Activated naive CD8-positive, alpha-beta T cell (primary cell): ENCODE measurements around the gene DICER1.

ENCODE experiments used
- H3K27ac Mint-ChIP-seq: one replicate; pipeline ENCODE4 v1.8.0; 2021; ENCODE audit warnings: mixed read lengths
- H3K27me3 Mint-ChIP-seq: one replicate; pipeline ENCODE4 v1.8.0; 2021; ENCODE audit warnings: mixed read lengths
- H3K36me3 Mint-ChIP-seq: one replicate; pipeline ENCODE4 v1.8.0; 2021; ENCODE audit warnings: mixed read lengths
- H3K4me1 Mint-ChIP-seq: one replicate; pipeline ENCODE4 v1.8.0; 2021; ENCODE audit warnings: low read depth, mixed read lengths
- H3K4me3 Mint-ChIP-seq: one replicate; pipeline ENCODE4 v1.8.0; 2021; ENCODE audit warnings: mild to moderate bottlenecking, mixed read lengths
- H3K9me3 Mint-ChIP-seq: one replicate; pipeline ENCODE4 v1.8.0; 2021; ENCODE audit warnings: low read depth, mixed read lengths

The DICER1 gene

GRCh38 chr14:95075789-95076188 lies 81.5 kb downstream of the DICER1 start:
- Mint-ChIP-seq H3K36me3 (no peaks in the 10 kb centered on the region), H3K9me3 (no peaks in the 10 kb centered on the region), H3K4me3 (no peak overlapping the region), H3K27ac (no peak overlapping the region), H3K27me3 (no peaks in the 10 kb centered on the region), H3K4me1 (no peaks in the 10 kb centered on the region)

GRCh38 chr14:95073947-95074346 lies 83.4 kb downstream of the DICER1 start:
- no peaks in the 10 kb centered on the region for H3K27me3 Mint-ChIP-seq
- no peaks in the 10 kb centered on the region for H3K4me1 Mint-ChIP-seq
- no peak overlapping the region for H3K4me3 Mint-ChIP-seq
- no peak overlapping the region for H3K27ac Mint-ChIP-seq
- no peaks in the 10 kb centered on the region for H3K9me3 Mint-ChIP-seq
- H3K36me3 Mint-ChIP-seq, result no peaks in the 10 kb centered on the region

- Mint-ChIP-seq H3K27me3 (peaks cover 3% of the 10 kb centered on the region), H3K4me1 (no peaks in the 10 kb centered on the region)
These were observed 84.9 kb downstream of the DICER1 start for GRCh38 chr14:95072310-95072905.

GRCh38 chr14:95071649-95072280 lies 85.6 kb downstream of the DICER1 start:
- H3K9me3 Mint-ChIP-seq, result no peaks in the 10 kb centered on the region
- H3K36me3 Mint-ChIP-seq, result no peaks in the 10 kb centered on the region
- peaks cover 3% of the 10 kb centered on the region for H3K27me3 Mint-ChIP-seq
- H3K4me1 Mint-ChIP-seq, result no peaks in the 10 kb centered on the region
- no peak overlapping the region for H3K27ac Mint-ChIP-seq
- H3K4me3 Mint-ChIP-seq, result no peak overlapping the region

More at GRCh38 chr14:95072310-95072905, 84.9 kb downstream of the DICER1 start:
- Mint-ChIP-seq H3K4me3 (no peak overlapping the region), H3K9me3 (no peaks in the 10 kb centered on the region), H3K27ac (no peak overlapping the region), H3K36me3 (no peaks in the 10 kb centered on the region)

GRCh38 chr14:95070748-95071435 lies 86.4 kb downstream of the DICER1 start:
- Mint-ChIP-seq H3K9me3 (no peaks in the 10 kb centered on the region), H3K4me3 (no peak overlapping the region), H3K36me3 (no peaks in the 10 kb centered on the region), H3K27ac (no peak overlapping the region), H3K4me1 (no peaks in the 10 kb centered on the region), H3K27me3 (peaks cover 3% of the 10 kb centered on the region)

- H3K4me3 Mint-ChIP-seq, result no peak overlapping the region
- no peaks in the 10 kb centered on the region for H3K9me3 Mint-ChIP-seq
- no peak overlapping the region for H3K27ac Mint-ChIP-seq
- H3K27me3 Mint-ChIP-seq, result peaks cover 3% of the 10 kb centered on the region
- H3K4me1 Mint-ChIP-seq, result no peaks in the 10 kb centered on the region
- no peaks in the 10 kb centered on the region for H3K36me3 Mint-ChIP-seq
These were observed 87.8 kb downstream of the DICER1 start for GRCh38 chr14:95069547-95069946.

- peaks cover 3% of the 10 kb centered on the region for H3K27me3 Mint-ChIP-seq
- no peaks in the 10 kb centered on the region for H3K36me3 Mint-ChIP-seq
- no peaks in the 10 kb centered on the region for H3K4me1 Mint-ChIP-seq
- no peak overlapping the region for H3K27ac Mint-ChIP-seq
- no peak overlapping the region for H3K4me3 Mint-ChIP-seq
- no peaks in the 10 kb centered on the region for H3K9me3 Mint-ChIP-seq
These were observed 88.3 kb downstream of the DICER1 start for GRCh38 chr14:95069018-95069417.

- Mint-ChIP-seq H3K27me3 (peaks cover 3% of the 10 kb centered on the region), H3K27ac (no peak overlapping the region), H3K4me1 (no peaks in the 10 kb centered on the region), H3K4me3 (no peak overlapping the region), H3K36me3 (no peaks in the 10 kb centered on the region), H3K9me3 (no peaks in the 10 kb centered on the region)
These were observed 88.8 kb downstream of the DICER1 start for GRCh38 chr14:95068521-95068920.

- no peaks in the 10 kb centered on the region for H3K4me1 Mint-ChIP-seq
- H3K4me3 Mint-ChIP-seq, result no peak overlapping the region
- no peak overlapping the region for H3K27ac Mint-ChIP-seq
- H3K36me3 Mint-ChIP-seq, result no peaks in the 10 kb centered on the region
- H3K27me3 Mint-ChIP-seq, result peaks cover 3% of the 10 kb centered on the region
- H3K9me3 Mint-ChIP-seq, result no peaks in the 10 kb centered on the region
These were observed 89.2 kb downstream of the DICER1 start for GRCh38 chr14:95068080-95068479.

- H3K9me3 Mint-ChIP-seq, result no peaks in the 10 kb centered on the region
- H3K27ac Mint-ChIP-seq, result no peak overlapping the region
- no peaks in the 10 kb centered on the region for H3K4me1 Mint-ChIP-seq
- no peaks in the 10 kb centered on the region for H3K36me3 Mint-ChIP-seq
- peaks cover 3% of the 10 kb centered on the region for H3K27me3 Mint-ChIP-seq
- no peak overlapping the region for H3K4me3 Mint-ChIP-seq
These were observed 89.8 kb downstream of the DICER1 start for GRCh38 chr14:95067526-95067925.

GRCh38 chr14:95066427-95066986 lies 90.8 kb downstream of the DICER1 start:
- Mint-ChIP-seq H3K36me3 (no peaks in the 10 kb centered on the region), H3K9me3 (no peaks in the 10 kb centered on the region), H3K4me1 (no peaks in the 10 kb centered on the region), H3K27me3 (peaks cover 3% of the 10 kb centered on the region), H3K4me3 (no peak overlapping the region), H3K27ac (no peak overlapping the region)

GRCh38 chr14:95065411-95065810 lies 91.9 kb downstream of the DICER1 start:
- peaks cover 3% of the 10 kb centered on the region for H3K27me3 Mint-ChIP-seq
- H3K27ac Mint-ChIP-seq, result no peak overlapping the region
- no peaks in the 10 kb centered on the region for H3K9me3 Mint-ChIP-seq
- H3K4me1 Mint-ChIP-seq, result no peaks in the 10 kb centered on the region
- no peaks in the 10 kb centered on the region for H3K36me3 Mint-ChIP-seq
- H3K4me3 Mint-ChIP-seq, result no peak overlapping the region

GRCh38 chr14:95064734-95065133 lies 92.6 kb downstream of the DICER1 start:
- no peak overlapping the region for H3K4me3 Mint-ChIP-seq
- H3K36me3 Mint-ChIP-seq, result no peaks in the 10 kb centered on the region

GRCh38 chr14:95064256-95064655 lies 93.1 kb downstream of the DICER1 start:
- peaks cover 3% of the 10 kb centered on the region for H3K27me3 Mint-ChIP-seq
- no peaks in the 10 kb centered on the region for H3K9me3 Mint-ChIP-seq
- H3K36me3 Mint-ChIP-seq, result no peaks in the 10 kb centered on the region
- H3K4me3 Mint-ChIP-seq, result no peak overlapping the region
- H3K27ac Mint-ChIP-seq, result no peak overlapping the region
- H3K4me1 Mint-ChIP-seq, result no peaks in the 10 kb centered on the region

More at GRCh38 chr14:95064734-95065133, 92.6 kb downstream of the DICER1 start:
- Mint-ChIP-seq H3K4me1 (no peaks in the 10 kb centered on the region), H3K9me3 (no peaks in the 10 kb centered on the region), H3K27me3 (peaks cover 3% of the 10 kb centered on the region), H3K27ac (no peak overlapping the region)

GRCh38 chr14:95063391-95063790 lies 93.9 kb downstream of the DICER1 start:
- no peaks in the 10 kb centered on the region for H3K27me3 Mint-ChIP-seq
- no peak overlapping the region for H3K27ac Mint-ChIP-seq
- H3K4me1 Mint-ChIP-seq, result no peaks in the 10 kb centered on the region
- H3K9me3 Mint-ChIP-seq, result no peaks in the 10 kb centered on the region
- no peaks in the 10 kb centered on the region for H3K36me3 Mint-ChIP-seq
- H3K4me3 Mint-ChIP-seq, result no peak overlapping the region
